Ascending aorta (tissue), 2 donors: Measurements from ENCODE around the gene SZRD1. TPM values are rescaled to one million over a fixed set of nuclear protein-coding genes. Genes with fewer than 3 reads are reported as not detected.

Source experiments
- DNase-seq, 2 donors: peaks; one replicate each; pipeline ENCODE4 v3.0.0-alpha.2; 2019; ENCODE audit warnings: low spot score in 2 of 2
- H3K27ac ChIP-seq, 2 donors: fragments of 200-600 bp; sonication (generic); one replicate each; pipeline ENCODE4 v1.5.1; 2016 to 2017; ENCODE audit warnings: mild to moderate bottlenecking in 1 of 2
- H3K27me3 ChIP-seq: fragments of 200-600 bp; sonication (generic); one replicate; pipeline ENCODE4 v1.5.1; 2017
- H3K36me3 ChIP-seq, 2 donors: fragments of 200-600 bp; sonication (generic); one replicate each; pipeline ENCODE4 v1.5.1; 2016
- H3K4me1 ChIP-seq, 2 donors: fragments of 200-600 bp; sonication (generic); one replicate each; pipeline ENCODE4 v1.5.1; 2016 to 2017; ENCODE audit warnings: mild to moderate bottlenecking in 1 of 2
- H3K4me3 ChIP-seq, 2 donors: fragments of 200-600 bp; sonication (generic); one replicate each; pipeline ENCODE4 v1.5.1; 2016 to 2017; ENCODE audit warnings: mild to moderate bottlenecking in 1 of 2
- H3K9me3 ChIP-seq, 2 donors: fragments of 200-600 bp; sonication (generic); one replicate each; pipeline ENCODE4 v1.5.1; 2016
- intact Hi-C: fragments of 100-400 bp; cut with DNase I; formaldehyde crosslinking; loops from one replicate; pipeline ENCODE4 v1.15.1; 2023
- total RNA-seq: library from RNA; depleted of rRNA; stranded (reverse); fragments of >200 nt; gene quantifications from one replicate; pipeline ENCODE4 v1.1.0, GENCODE V29; 2016
- TF ChIP-seq, protein P1 (sequence below), 3 experiments: fragments of 200-600 bp in 2 of 3; fragments of 450-650 bp in 1 of 3; sonication (generic) in 2 of 3; IDR thresholded peaks; one replicate each; pipeline ENCODE4 v1.5.1; 2016 to 2019; ENCODE audit warnings: antibody characterized with exemption in 3 of 3, mild to moderate bottlenecking in 1 of 3, moderate library complexity in 1 of 3

SZRD1 gene
- total RNA-seq, 1 donor from 2014 or later: 106 TPM

- intact Hi-C loops: loop anchor here (1.0 kb wide), 1 partner anchor 72 kb away; no protein-coding TSS in a partner anchor
These were observed 73.6 kb downstream of the SZRD1 start, which contains the start of gene NECAP2 for GRCh38 chr1:16440470-16441281. Gene NECAP2 (plus strand): TSS chr1:16440724. CDS start chr1:16440762, 38 bp downstream.

DNA sequence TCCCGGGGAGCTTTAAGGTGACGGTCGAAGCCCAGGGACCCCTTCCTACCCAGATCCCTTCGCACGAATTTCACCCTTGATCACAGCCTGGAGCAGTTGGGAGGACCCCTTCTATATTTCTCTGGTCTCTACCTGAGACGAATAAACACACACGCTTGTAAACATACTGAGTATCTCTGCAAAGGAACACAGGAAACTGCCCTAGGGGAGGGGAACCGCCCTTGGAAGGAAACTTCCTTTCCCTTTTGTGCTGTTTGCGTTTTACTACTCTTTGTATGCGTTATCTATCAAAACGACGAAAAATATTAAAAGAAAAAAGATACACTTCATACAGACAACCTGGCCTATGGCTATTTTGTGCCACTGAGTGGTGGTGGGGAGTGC is 74.2 kb downstream of the SZRD1 start:
- no peaks in the 10 kb centered on the region for H3K27me3 ChIP-seq
- H3K27ac ChIP-seq: peak overlapping the region; percentile 72 to 75
- H3K4me3 ChIP-seq: peak overlapping the region; percentile 77 to 97
- intact Hi-C loops: no loop called here
- H3K4me1 ChIP-seq: peaks cover 4 to 24% of the 10 kb centered on the region in 2 donors
- TF ChIP-seq, protein P1, sequence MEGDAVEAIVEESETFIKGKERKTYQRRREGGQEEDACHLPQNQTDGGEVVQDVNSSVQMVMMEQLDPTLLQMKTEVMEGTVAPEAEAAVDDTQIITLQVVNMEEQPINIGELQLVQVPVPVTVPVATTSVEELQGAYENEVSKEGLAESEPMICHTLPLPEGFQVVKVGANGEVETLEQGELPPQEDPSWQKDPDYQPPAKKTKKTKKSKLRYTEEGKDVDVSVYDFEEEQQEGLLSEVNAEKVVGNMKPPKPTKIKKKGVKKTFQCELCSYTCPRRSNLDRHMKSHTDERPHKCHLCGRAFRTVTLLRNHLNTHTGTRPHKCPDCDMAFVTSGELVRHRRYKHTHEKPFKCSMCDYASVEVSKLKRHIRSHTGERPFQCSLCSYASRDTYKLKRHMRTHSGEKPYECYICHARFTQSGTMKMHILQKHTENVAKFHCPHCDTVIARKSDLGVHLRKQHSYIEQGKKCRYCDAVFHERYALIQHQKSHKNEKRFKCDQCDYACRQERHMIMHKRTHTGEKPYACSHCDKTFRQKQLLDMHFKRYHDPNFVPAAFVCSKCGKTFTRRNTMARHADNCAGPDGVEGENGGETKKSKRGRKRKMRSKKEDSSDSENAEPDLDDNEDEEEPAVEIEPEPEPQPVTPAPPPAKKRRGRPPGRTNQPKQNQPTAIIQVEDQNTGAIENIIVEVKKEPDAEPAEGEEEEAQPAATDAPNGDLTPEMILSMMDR (IDR thresholded peaks at IDR 0.05): no peak
- peaks cover 23 to 35% of the 10 kb centered on the region in 2 donors for H3K36me3 ChIP-seq
- H3K9me3 ChIP-seq: no peaks in the 10 kb centered on the region
- no peak for DNase-seq

More at GRCh38 chr1:16440470-16441281, 73.6 kb downstream of the SZRD1 start, which contains the start of gene NECAP2:
- Histone ChIP-seq H3K4me1 (peaks cover 4 to 24% of the 10 kb centered on the region in 2 donors), H3K27ac (peak within 1 kb of the TSS; percentile 72 to 75), H3K9me3 (no peaks in the 10 kb centered on the region), H3K27me3 (no peaks in the 10 kb centered on the region), H3K4me3 (peak within 1 kb of the TSS; percentile 77 to 97), H3K36me3 (peaks cover 20 to 29% of the 10 kb centered on the region in 2 donors)
- TF ChIP-seq, protein P1 (IDR thresholded peaks at IDR 0.05): peak; percentile 83 to 92 (median 89)
- peak; percentile 39 to 95 for DNase-seq

DNA sequence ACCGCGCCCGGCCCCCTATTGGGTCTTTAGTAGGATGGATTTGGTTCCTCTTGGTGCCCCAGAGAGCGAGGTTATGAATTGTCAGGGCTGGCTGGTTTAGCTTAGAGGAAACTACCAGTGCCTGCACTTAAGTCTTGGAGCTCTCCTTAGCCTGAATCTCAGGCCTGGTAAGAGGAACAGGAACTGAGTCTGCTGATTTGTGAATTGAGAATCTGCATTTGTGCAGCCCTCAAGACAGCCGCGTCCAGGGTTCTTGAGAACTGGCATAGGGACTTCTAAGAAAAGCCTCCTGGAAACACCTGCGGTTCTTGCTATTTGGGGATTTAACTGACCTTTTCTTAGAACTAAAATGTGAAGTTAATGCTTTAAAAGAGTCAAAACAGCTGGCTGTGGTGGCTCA is 75.2 kb downstream of the SZRD1 start:
- H3K36me3 ChIP-seq: peaks cover 23 to 42% of the 10 kb centered on the region in 2 donors
- no peak overlapping the region for H3K27ac ChIP-seq
- TF ChIP-seq, protein P1 (IDR thresholded peaks at IDR 0.05): no peak
- no peaks in the 10 kb centered on the region for H3K9me3 ChIP-seq
- H3K4me1 ChIP-seq: peaks cover 4 to 24% of the 10 kb centered on the region in 2 donors
- no peak overlapping the region for H3K4me3 ChIP-seq
- no peak for DNase-seq
- intact Hi-C loops: no loop called here
- H3K27me3 ChIP-seq: no peaks in the 10 kb centered on the region

- Histone ChIP-seq H3K36me3 (peaks cover 26 to 49% of the 10 kb centered on the region in 2 donors), H3K9me3 (no peaks in the 10 kb centered on the region), H3K4me3 (no peak overlapping the region), H3K4me1 (peaks cover 4 to 24% of the 10 kb centered on the region in 2 donors), H3K27ac (no peak overlapping the region), H3K27me3 (no peaks in the 10 kb centered on the region)
- DNase-seq: no peak
- TF ChIP-seq, protein P1 (IDR thresholded peaks at IDR 0.05): no peak
- intact Hi-C loops: no loop called here
These were observed 75.9 kb downstream of the SZRD1 start for GRCh38 chr1:16442941-16443340.

GRCh38 chr1:16443975-16444770 is 77.1 kb downstream of the SZRD1 start:
- intact Hi-C loops: no loop called here

More at GRCh38 chr1:16443975-16444770, 77.1 kb downstream of the SZRD1 start:
- TF ChIP-seq, protein P1 (IDR thresholded peaks at IDR 0.05): no peak
- no peaks in the 10 kb centered on the region for H3K27me3 ChIP-seq
- no peaks in the 10 kb centered on the region for H3K9me3 ChIP-seq
- no peak for DNase-seq
- peaks cover 4 to 24% of the 10 kb centered on the region in 2 donors for H3K4me1 ChIP-seq
- peaks cover 38 to 61% of the 10 kb centered on the region in 2 donors for H3K36me3 ChIP-seq
- no peak overlapping the region for H3K4me3 ChIP-seq
- H3K27ac ChIP-seq: no peak overlapping the region
